Hematopoietic multipotent progenitor cell treated with erythropoietin and hydrocortisone succinate and interleukin-3 and kit ligand, for 4 days (in vitro differentiated cells): Measurements from ENCODE around the gene ATP1A1.

Experiments used
- DNase-seq: peaks from one replicate; pipeline ENCODE4 v3.0.0-alpha.2; 2015

ATP1A1 gene

DNA sequence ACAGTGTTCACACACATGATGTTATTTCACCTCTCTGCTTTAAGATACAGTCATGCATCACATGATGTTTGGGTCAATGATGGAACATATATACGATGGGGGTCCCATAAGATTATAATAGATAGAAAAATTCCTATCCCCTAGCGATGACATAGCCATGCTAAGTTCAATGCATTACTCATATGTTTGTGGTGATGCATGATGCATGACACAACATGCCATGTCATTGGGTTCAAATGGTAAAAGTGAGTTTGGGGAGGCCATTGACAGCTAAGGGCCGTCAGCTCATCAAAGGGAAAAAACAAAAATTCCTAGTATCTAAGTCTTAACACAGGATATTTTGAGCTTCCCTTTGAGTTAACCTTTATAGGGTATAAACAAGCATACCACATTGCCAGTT, 73.6 kb downstream of the ATP1A1 start:
- DNase-seq: no peak

DNA sequence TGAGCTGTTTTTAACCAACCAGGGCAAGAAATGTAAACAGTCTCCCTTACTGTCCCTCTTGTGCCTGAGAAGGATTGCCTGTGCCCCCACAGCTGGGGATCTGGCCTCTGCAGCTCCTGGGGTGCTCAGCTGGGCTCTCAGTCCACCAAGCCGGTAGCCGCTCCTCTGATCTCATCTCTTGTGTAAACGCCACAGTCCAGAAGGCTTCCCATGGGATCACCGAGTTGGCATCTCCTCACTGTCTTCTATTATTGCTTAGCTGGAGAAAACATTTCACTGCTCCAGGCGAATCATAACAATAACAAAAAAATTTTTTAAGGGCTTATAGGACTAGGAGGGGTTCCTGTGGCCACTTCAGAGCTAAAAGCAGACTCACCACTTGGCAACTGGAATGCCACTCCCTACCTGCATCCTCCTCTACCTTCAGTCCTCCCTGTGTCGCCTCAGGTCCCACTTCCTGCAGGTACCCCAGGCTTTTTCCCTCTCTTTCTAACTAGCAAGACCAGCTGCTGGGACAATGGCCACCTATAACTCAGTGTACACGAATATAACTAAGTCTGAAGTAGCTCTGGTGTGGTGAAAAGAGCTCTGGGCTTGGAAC, 75.8 kb downstream of the ATP1A1 start:
- no peak for DNase-seq

DNA sequence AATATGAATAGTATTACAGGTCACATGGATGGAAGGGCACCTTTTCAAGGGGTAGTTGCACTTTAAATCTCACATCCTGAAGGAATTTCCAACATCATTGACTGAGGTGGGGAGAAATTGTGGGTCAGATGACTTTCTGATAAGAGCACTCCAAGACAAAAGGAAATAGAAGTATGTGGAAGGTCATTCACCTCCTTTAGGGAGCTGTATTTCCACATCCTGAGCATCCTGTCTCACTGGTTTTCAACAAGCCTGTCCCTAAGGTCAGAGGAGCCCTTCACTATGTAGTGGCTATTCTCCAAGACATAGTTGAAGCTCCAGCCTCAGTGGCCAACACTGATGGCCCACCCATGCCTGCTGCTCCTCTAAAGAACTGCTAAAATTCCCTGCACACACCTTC, 76.5 kb downstream of the ATP1A1 start:
- DNase-seq: no peak

DNA sequence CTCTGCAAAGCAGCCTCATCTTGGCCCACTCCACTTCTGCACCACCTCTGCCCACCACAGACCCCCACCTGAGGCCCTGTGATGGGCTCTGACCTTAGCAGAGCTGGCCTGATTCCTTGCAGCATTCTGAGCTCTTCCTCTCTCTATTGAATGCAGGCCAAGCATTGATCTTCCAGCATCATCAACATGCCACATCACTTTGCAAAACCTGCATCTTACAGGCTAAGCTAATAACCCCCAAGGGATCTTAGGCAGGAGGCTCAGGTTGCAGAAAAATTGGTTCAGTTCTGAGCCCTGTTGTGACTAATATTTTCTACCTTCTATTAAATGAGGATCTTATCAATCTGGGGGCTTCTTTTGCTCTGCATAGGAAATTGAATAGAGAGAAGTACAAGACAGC, 78.7 kb downstream of the ATP1A1 start:
- no peak for DNase-seq

DNA sequence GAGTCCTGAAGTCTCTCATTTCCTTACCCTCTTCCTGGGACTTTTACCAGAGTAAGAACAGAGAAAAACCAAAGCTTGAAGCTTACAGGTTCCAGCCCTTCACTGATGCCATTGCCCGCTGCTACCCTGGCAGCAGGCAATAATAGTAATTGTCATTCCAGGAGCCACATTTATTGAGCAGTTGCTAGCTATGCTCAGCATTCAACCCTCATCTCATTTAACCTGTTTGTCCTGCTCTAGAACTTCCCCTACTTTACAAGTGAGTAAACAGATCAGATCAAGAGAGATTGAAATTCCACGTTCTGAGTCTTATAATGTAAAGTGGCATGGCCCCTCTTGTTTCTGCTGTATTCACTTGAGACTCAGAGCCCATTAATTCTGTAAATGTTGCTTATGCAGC, 80.4 kb downstream of the ATP1A1 start:
- DNase-seq: no peak

DNA sequence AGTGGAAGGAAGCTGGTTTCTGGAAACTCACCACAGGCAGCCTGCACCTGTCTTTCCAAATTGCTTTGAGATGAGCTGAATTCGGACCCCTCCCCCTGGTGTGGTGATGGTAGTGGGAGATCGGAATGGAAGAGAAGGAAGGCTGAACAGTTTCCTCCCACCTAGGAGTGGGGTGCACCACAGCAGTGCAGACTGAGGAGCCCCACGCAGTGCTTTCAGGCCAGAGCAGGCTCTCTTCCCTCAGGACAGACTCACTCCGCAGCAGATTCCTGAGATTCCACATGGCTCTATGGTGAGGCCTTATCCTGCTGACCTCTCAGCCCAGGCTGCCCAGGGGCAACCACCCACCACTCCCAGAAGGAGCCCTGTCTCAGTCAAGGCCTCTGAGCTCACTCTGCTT, 80.9 kb downstream of the ATP1A1 start:
- DNase-seq: no peak
